PC-3 (cell line): ENCODE measurements around the gene NPBWR2.

Experiments used
- CTCF ChIP-seq: fragments of 300-600 bp; sonication (generic); conservative IDR thresholded peaks from 2 replicates; pipeline ENCODE4 v1.5.1; 2017; ENCODE audit warnings: antibody characterized with exemption, low read depth, mild to moderate bottlenecking, low read length
- EZH2 ChIP-seq: fragments of 300-600 bp; sonication (generic); IDR thresholded peaks from one replicate; pipeline ENCODE4 v1.6.1; 2017; ENCODE audit warnings: antibody characterized with exemption, mild to moderate bottlenecking, low read length; ENCODE audit not compliant: unreplicated experiment

- no peak for TF ChIP-seq CTCF
- TF ChIP-seq EZH2, result no peak
Observed at GRCh38 chr20:64121586-64121985, 14.2 kb upstream of the NPBWR2 start.
